CD14-positive monocyte (primary cell): Measurements from ENCODE around the gene WDR43. TPM values are rescaled to one million over a fixed set of nuclear protein-coding genes. Genes with fewer than 3 reads are reported as not detected.

ENCODE experiments used
- DNase-seq, 3 donors: peaks; one replicate each; pipeline ENCODE4 v3.0.0-alpha.2; 2011 to 2022
- H2AFZ ChIP-seq: 2 replicates; pipeline ENCODE4 v1.6.0; 2012; ENCODE audit warnings: mild to moderate bottlenecking, low read depth, low read length, inconsistent platforms; ENCODE audit not compliant: insufficient read depth, poor library complexity, severe bottlenecking
- H3K27ac ChIP-seq, 2 donors: 1 replicate in 1 of 2; 2 replicates in 1 of 2; pipeline ENCODE4 v1.5.1; 2012 to 2013; ENCODE audit warnings: low read length in 2 of 2, control low read depth in 1 of 2, inconsistent platforms in 1 of 2, low read depth in 1 of 2, mild to moderate bottlenecking in 1 of 2
- H3K27me3 ChIP-seq, 2 donors: one replicate each; pipeline versions ENCODE4 v1.6.0 to v1.6.1; 2011 to 2013; ENCODE audit warnings: low read length in 2 of 2; ENCODE audit not compliant: control insufficient read depth in 2 of 2, insufficient read depth in 2 of 2
- H3K36me3 ChIP-seq, 2 donors: replicated peaks in 1 of 2; 1 replicate in 1 of 2; 2 replicates in 1 of 2; pipeline versions ENCODE4 v1.5.1 to v1.6.1; 2012 to 2013; ENCODE audit warnings: low read length in 2 of 2, control low read depth in 1 of 2, inconsistent platforms in 1 of 2, mild to moderate bottlenecking in 1 of 2; ENCODE audit not compliant: insufficient read depth in 2 of 2, control insufficient read depth in 1 of 2
- H3K4me1 ChIP-seq, 2 donors: 1 replicate in 1 of 2; 2 replicates in 1 of 2; pipeline versions ENCODE4 v1.5.1 to v1.6.1; 2012 to 2013; ENCODE audit warnings: low read length in 2 of 2, control low read depth in 1 of 2, inconsistent platforms in 1 of 2, mild to moderate bottlenecking in 1 of 2, moderate library complexity in 1 of 2; ENCODE audit not compliant: insufficient read depth in 2 of 2, control insufficient read depth in 1 of 2
- H3K4me2 ChIP-seq: replicated peaks from 2 replicates; pipeline ENCODE3; 2012; ENCODE audit warnings: low read length, moderate library complexity, mild to moderate bottlenecking; ENCODE audit not compliant: poor library complexity, severe bottlenecking; ENCODE audit errors: extremely low read depth
- H3K4me3 ChIP-seq, 3 experiments: fragments of 200-600 bp in 1 of 3; sonication (generic) in 1 of 3; replicated peaks in 1 of 3; 1 replicate in 2 of 3; 2 replicates in 1 of 3; pipeline ENCODE4 v1.5.1; 2011 to 2013; ENCODE audit warnings: low read length in 3 of 3, mild to moderate bottlenecking in 3 of 3, control low read depth in 2 of 3, low read depth in 2 of 3, inconsistent platforms in 1 of 3, moderate library complexity in 1 of 3
- H3K79me2 ChIP-seq: 2 replicates; pipeline ENCODE4 v1.6.0; 2012; ENCODE audit warnings: mild to moderate bottlenecking, control low read depth, inconsistent platforms, low read length, moderate library complexity; ENCODE audit not compliant: insufficient read depth
- H3K9ac ChIP-seq: 2 replicates; pipeline ENCODE4 v1.6.0; 2017; ENCODE audit warnings: low read length, mild to moderate bottlenecking; ENCODE audit not compliant: insufficient read depth, poor library complexity, severe bottlenecking
- H3K9me3 ChIP-seq, 2 donors: replicated peaks in 1 of 2; 1 replicate in 1 of 2; 2 replicates in 1 of 2; pipeline versions ENCODE4 v1.5.1 to v1.6.1; 2012 to 2013; ENCODE audit warnings: low read length in 2 of 2, control low read depth in 1 of 2; ENCODE audit not compliant: control insufficient read depth in 1 of 2, insufficient read depth in 1 of 2
- H4K20me1 ChIP-seq: 2 replicates; pipeline ENCODE4 v1.6.0; 2012; ENCODE audit warnings: mild to moderate bottlenecking, low read length, control low read depth, moderate library complexity; ENCODE audit not compliant: insufficient read depth
- H3K27ac Mint-ChIP-seq, 7 donors: one replicate each; pipeline ENCODE4 v1.8.0; 2020; ENCODE audit warnings: mild to moderate bottlenecking in 7 of 7, mixed read lengths in 7 of 7, moderate library complexity in 6 of 7, inconsistent platforms in 2 of 7
- H3K27me3 Mint-ChIP-seq, 3 donors: one replicate each; pipeline ENCODE4 v1.8.0; 2021 to 2022; ENCODE audit warnings: low read depth in 3 of 3, mild to moderate bottlenecking in 3 of 3, mixed read lengths in 3 of 3, moderate library complexity in 3 of 3, inconsistent platforms in 1 of 3
- H3K36me3 Mint-ChIP-seq, 2 donors: one replicate each; pipeline ENCODE4 v1.8.0; 2020; ENCODE audit warnings: mixed read lengths in 2 of 2, inconsistent platforms in 1 of 2, mild to moderate bottlenecking in 1 of 2
- H3K4me1 Mint-ChIP-seq: one replicate; pipeline ENCODE4 v1.8.0; 2020; ENCODE audit warnings: mild to moderate bottlenecking, mixed read lengths
- H3K4me3 Mint-ChIP-seq, 2 donors: one replicate each; pipeline ENCODE4 v1.8.0; 2020; ENCODE audit warnings: mild to moderate bottlenecking in 2 of 2, mixed read lengths in 2 of 2, moderate library complexity in 1 of 2
- H3K9me3 Mint-ChIP-seq, 7 donors: one replicate each; pipeline ENCODE4 v1.8.0; 2020 to 2022; ENCODE audit warnings: mixed read lengths in 7 of 7, mild to moderate bottlenecking in 6 of 7, moderate library complexity in 6 of 7, inconsistent platforms in 2 of 7
- WGBS: methylation state at CpG from one replicate; pipeline ENCODE4 v1.1.5; 2013; ENCODE audit warnings: missing lambda C conversion rate; ENCODE audit not compliant: insufficient coverage; 5-methylcytosine and 5-hydroxymethylcytosine counted together
- intact Hi-C, 2 donors: fragments of 100-400 bp; cut with micrococcal nuclease; formaldehyde crosslinking; loops; one replicate each; pipeline versions ENCODE4 v1.15.0 to v1.15.1; 2023
- polyA plus RNA-seq, 3 donors: library from polyadenylated mRNA; depleted of rRNA in 1 of 3; unstranded in 2 of 3; stranded (reverse) in 1 of 3; fragments of 300-500 nt in 2 of 3; fragments of >200 nt in 1 of 3; fragmentation: Illumina TruSeq in 2 of 3; gene quantifications; 1 replicate in 2 of 3; 2 replicates in 1 of 3; pipeline ENCODE4 v1.2.3, GENCODE V29; 2012 to 2021
- TF ChIP-seq, protein P1 (sequence below): fragments of 200-600 bp; IDR thresholded peaks from one replicate; pipeline ENCODE4 v1.8.0; 2022; ENCODE audit warnings: antibody characterized with exemption, mild to moderate bottlenecking

WDR43 gene
- polyA plus RNA-seq, 3 donors, result 12.2 to 19.2 (median 16.1) TPM

DNA sequence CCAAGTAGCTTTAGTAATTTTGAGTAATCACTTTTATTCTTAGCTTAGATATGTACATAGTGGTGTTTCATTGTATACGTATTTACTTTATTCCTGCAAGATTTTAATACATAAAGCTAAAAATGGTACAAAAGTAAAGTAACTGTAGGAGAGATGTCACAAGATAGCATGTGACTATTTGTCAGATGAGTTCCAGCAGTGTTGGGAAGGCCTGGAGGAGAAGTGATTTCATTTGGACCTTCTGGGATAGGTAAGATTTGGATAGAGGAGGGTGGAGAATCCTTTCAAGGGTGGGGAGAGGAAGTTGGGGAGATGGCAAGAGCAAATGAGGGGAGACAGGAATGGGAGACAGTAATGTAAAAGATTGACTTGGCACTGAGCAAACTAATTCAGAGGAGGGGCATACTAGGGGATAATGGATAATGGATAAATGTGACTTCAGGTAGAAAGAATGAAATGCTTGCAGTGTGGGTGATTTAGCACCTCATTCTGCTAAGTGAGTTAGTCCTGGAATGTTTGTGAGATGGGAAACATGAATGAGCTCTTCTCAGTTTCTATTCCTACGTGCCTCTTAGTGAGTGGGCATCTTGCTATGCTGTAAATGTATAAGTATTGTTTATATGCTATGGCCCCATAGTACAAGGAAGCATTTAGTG, 10.5 kb downstream of the WDR43 start:
- Mint-ChIP-seq H3K27me3 (no peaks in the 10 kb centered on the region), H3K4me3 (no peak overlapping the region), H3K36me3 (peaks cover 61 to 69% of the 10 kb centered on the region in 2 donors), H3K9me3 (no peaks in the 10 kb centered on the region), H3K4me1 (peaks cover 8% of the 10 kb centered on the region), H3K27ac (peak overlapping the region in 3 of 7 donors; percentile 30 to 61 (median 40))
- no peak overlapping the region for H2AFZ ChIP-seq
- TF ChIP-seq, protein P1, sequence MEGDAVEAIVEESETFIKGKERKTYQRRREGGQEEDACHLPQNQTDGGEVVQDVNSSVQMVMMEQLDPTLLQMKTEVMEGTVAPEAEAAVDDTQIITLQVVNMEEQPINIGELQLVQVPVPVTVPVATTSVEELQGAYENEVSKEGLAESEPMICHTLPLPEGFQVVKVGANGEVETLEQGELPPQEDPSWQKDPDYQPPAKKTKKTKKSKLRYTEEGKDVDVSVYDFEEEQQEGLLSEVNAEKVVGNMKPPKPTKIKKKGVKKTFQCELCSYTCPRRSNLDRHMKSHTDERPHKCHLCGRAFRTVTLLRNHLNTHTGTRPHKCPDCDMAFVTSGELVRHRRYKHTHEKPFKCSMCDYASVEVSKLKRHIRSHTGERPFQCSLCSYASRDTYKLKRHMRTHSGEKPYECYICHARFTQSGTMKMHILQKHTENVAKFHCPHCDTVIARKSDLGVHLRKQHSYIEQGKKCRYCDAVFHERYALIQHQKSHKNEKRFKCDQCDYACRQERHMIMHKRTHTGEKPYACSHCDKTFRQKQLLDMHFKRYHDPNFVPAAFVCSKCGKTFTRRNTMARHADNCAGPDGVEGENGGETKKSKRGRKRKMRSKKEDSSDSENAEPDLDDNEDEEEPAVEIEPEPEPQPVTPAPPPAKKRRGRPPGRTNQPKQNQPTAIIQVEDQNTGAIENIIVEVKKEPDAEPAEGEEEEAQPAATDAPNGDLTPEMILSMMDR, result no peak
- H3K36me3 ChIP-seq, result peaks cover 67 to 84% of the 10 kb centered on the region in 2 donors
- H3K4me1 ChIP-seq, result peaks cover 0 to 9% of the 10 kb centered on the region in 2 donors
- intact Hi-C loops, result no loop called here
- no peak overlapping the region for H3K27ac ChIP-seq
- 80% methylated on average over 1 of the region's 2 CpGs for WGBS
- peaks cover 83% of the 10 kb centered on the region for H3K79me2 ChIP-seq
- H3K9ac ChIP-seq, result no peak overlapping the region
- no peak overlapping the region for H3K4me2 ChIP-seq
- no peaks in the 10 kb centered on the region for H3K9me3 ChIP-seq
- H4K20me1 ChIP-seq, result peaks cover 75% of the 10 kb centered on the region
- DNase-seq, result no peak
- H3K27me3 ChIP-seq, result no peaks in the 10 kb centered on the region
- no peak overlapping the region for H3K4me3 ChIP-seq

DNA sequence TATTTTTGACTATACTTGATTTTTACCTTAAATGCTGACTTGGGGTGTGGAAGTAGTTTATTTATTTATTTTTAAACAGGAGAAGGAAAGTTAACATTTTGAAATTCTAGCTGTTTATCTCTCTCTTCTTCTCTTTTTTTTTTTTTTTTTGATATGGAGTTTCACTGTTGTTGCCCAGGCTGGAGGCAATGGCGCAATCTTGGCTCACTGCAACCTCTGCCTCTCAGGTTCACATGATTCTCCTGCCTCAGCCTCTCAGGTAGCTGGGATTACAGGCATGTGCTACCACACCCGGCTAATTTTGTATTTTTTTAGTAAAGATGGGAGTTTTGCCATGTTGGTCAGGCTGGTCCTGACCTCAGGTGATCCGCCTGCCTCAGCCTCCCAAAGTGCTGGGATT, 11.1 kb downstream of the WDR43 start:
- H3K4me3 ChIP-seq, result no peak overlapping the region
- H3K27me3 Mint-ChIP-seq, result no peaks in the 10 kb centered on the region
- H3K4me2 ChIP-seq, result no peak overlapping the region
- H3K4me1 ChIP-seq, result peaks cover 0 to 9% of the 10 kb centered on the region in 2 donors
- TF ChIP-seq, protein P1, result no peak
- peaks cover 8% of the 10 kb centered on the region for H3K4me1 Mint-ChIP-seq
- no peak overlapping the region for H3K27ac ChIP-seq
- no peak for DNase-seq
- WGBS, result 100% methylated on average over 2 of the region's 3 CpGs
- H4K20me1 ChIP-seq, result peaks cover 68% of the 10 kb centered on the region
- H3K36me3 ChIP-seq, result peaks cover 70 to 88% of the 10 kb centered on the region in 2 donors
- peak overlapping the region in 2 of 7 donors; percentile 21 to 58 for H3K27ac Mint-ChIP-seq
- no peak overlapping the region for H3K4me3 Mint-ChIP-seq
- no peaks in the 10 kb centered on the region for H3K9me3 ChIP-seq
- intact Hi-C loops, result no loop called here
- H3K27me3 ChIP-seq, result no peaks in the 10 kb centered on the region
- no peak overlapping the region for H2AFZ ChIP-seq
- H3K9me3 Mint-ChIP-seq, result no peaks in the 10 kb centered on the region
- peaks cover 81% of the 10 kb centered on the region for H3K79me2 ChIP-seq
- H3K36me3 Mint-ChIP-seq, result peaks cover 66 to 74% of the 10 kb centered on the region in 2 donors
- H3K9ac ChIP-seq, result no peak overlapping the region
